Spleen (tissue), 7 donors: Measurements from ENCODE around the gene VWA2.
A peak's percentile ranks its signal among the peaks of the same experiment; 100 is the strongest.

Source experiments
- POLR2A ChIP-seq, 3 donors: fragments of 450-650 bp; IDR thresholded peaks; one replicate each; pipeline ENCODE4 v1.5.1; 2017; ENCODE audit warnings: antibody characterized with exemption in 3 of 3, mild to moderate bottlenecking in 1 of 3
- POLR2AphosphoS5 ChIP-seq, 3 donors: sonication (generic); formaldehyde crosslinking; IDR thresholded peaks; one replicate each; pipeline ENCODE4 v1.5.1; 2017; ENCODE audit warnings: antibody characterized with exemption in 3 of 3
- TF ChIP-seq, protein P1 (sequence below), 11 experiments: fragments of 200-600 bp in 7 of 11; fragments of 450-650 bp in 4 of 11; sonication (generic) in 4 of 11; IDR thresholded peaks in 8 of 11; conservative IDR thresholded peaks in 3 of 11; 1 replicate in 7 of 11; 2 replicates in 4 of 11; pipeline versions ENCODE4 v1.4.0 to v1.8.0; 2016 to 2021; ENCODE audit warnings: antibody characterized with exemption in 11 of 11, inconsistent platforms in 4 of 11, mild to moderate bottlenecking in 1 of 11
- donor health status: DM: no; HTN: no; CAD: no; lungs with moderate emphysema.
- donor health status: DM: no; HTN: no; CAD: no.
- donor health status: DM: no; HTN: no; CAD: no.

DNA sequence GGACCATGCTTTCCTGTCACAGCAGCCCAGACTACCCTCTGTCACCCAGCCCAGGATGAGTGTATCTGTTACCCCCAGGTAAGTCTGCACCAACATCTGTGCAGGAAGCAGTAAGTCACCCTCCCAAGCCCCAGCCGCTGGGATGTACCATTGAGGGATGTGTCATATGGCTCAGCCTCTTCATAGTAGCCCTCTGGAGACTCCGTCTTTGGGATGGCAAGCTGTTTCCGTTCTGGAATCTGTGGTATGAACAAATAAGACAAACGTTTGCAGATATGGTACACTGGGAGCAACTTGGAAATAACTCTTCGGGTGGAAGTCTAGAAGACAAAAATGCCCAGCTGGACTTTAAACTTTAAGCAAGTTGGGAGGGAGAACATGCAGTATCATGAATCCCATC, 84.0 kb downstream of the VWA2 start:
- TF ChIP-seq, protein P1, sequence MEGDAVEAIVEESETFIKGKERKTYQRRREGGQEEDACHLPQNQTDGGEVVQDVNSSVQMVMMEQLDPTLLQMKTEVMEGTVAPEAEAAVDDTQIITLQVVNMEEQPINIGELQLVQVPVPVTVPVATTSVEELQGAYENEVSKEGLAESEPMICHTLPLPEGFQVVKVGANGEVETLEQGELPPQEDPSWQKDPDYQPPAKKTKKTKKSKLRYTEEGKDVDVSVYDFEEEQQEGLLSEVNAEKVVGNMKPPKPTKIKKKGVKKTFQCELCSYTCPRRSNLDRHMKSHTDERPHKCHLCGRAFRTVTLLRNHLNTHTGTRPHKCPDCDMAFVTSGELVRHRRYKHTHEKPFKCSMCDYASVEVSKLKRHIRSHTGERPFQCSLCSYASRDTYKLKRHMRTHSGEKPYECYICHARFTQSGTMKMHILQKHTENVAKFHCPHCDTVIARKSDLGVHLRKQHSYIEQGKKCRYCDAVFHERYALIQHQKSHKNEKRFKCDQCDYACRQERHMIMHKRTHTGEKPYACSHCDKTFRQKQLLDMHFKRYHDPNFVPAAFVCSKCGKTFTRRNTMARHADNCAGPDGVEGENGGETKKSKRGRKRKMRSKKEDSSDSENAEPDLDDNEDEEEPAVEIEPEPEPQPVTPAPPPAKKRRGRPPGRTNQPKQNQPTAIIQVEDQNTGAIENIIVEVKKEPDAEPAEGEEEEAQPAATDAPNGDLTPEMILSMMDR (IDR thresholded peaks at IDR 0.05 in 8 of 11, conservative IDR thresholded peaks at IDR 0.05 in 3 of 11) = no peak
- no peak for TF ChIP-seq POLR2A (IDR thresholded peaks at IDR 0.05)
- TF ChIP-seq POLR2AphosphoS5 (IDR thresholded peaks at IDR 0.05) = peak in 1 of 3 donors; percentile 6
